Measurements from ENCODE around the gene ADAMTSL1. TPM values are rescaled to one million over a fixed set of nuclear protein-coding genes. Genes with fewer than 3 reads are reported as not detected.

ADAMTSL1 gene
- total RNA-seq, 2 donors from 2014 or later: not detected

- Mint-ChIP-seq H3K27me3 (no peaks in the 10 kb centered on the region), H3K9me3 (no peaks in the 10 kb centered on the region), H3K27ac (no peak overlapping the region), H3K4me3 (no peak overlapping the region), H3K36me3 (ENCODE audit: low read depth) (no peaks in the 10 kb centered on the region), H3K4me1 (no peaks in the 10 kb centered on the region)
- no peak for ATAC-seq (replicated peaks)
Observed at GRCh38 chr9:18847576-18848275, 373.8 kb downstream of the ADAMTSL1 start.

- ATAC-seq (replicated peaks): no peak
- Mint-ChIP-seq H3K27ac (no peak overlapping the region), H3K9me3 (no peaks in the 10 kb centered on the region), H3K27me3 (no peaks in the 10 kb centered on the region), H3K4me3 (no peak overlapping the region), H3K4me1 (no peaks in the 10 kb centered on the region), H3K36me3 (ENCODE audit: low read depth) (no peaks in the 10 kb centered on the region)
Observed at GRCh38 chr9:18848657-18849056, 374.7 kb downstream of the ADAMTSL1 start.

GRCh38 chr9:18849270-18849669 is 375.3 kb downstream of the ADAMTSL1 start:
- Mint-ChIP-seq H3K27ac (no peak overlapping the region), H3K27me3 (no peaks in the 10 kb centered on the region), H3K36me3 (ENCODE audit: low read depth) (no peaks in the 10 kb centered on the region), H3K4me3 (no peak overlapping the region), H3K4me1 (no peaks in the 10 kb centered on the region), H3K9me3 (no peaks in the 10 kb centered on the region)
- ATAC-seq (replicated peaks): no peak

- H3K4me1 Mint-ChIP-seq: no peaks in the 10 kb centered on the region
- no peaks in the 10 kb centered on the region for H3K27me3 Mint-ChIP-seq
- no peaks in the 10 kb centered on the region for H3K9me3 Mint-ChIP-seq
- no peak for ATAC-seq (replicated peaks)
- no peak overlapping the region for H3K27ac Mint-ChIP-seq
- no peak overlapping the region for H3K4me3 Mint-ChIP-seq
- no peaks in the 10 kb centered on the region for H3K36me3 Mint-ChIP-seq (ENCODE audit: low read depth)
Observed at GRCh38 chr9:18849890-18850677, 376.1 kb downstream of the ADAMTSL1 start.

GRCh38 chr9:18851069-18851795 is 377.3 kb downstream of the ADAMTSL1 start:
- no peak for ATAC-seq (replicated peaks)
- no peak overlapping the region for H3K4me3 Mint-ChIP-seq
- H3K27me3 Mint-ChIP-seq: no peaks in the 10 kb centered on the region
- no peaks in the 10 kb centered on the region for H3K36me3 Mint-ChIP-seq (ENCODE audit: low read depth)
- no peaks in the 10 kb centered on the region for H3K4me1 Mint-ChIP-seq
- H3K27ac Mint-ChIP-seq: no peak overlapping the region
- no peaks in the 10 kb centered on the region for H3K9me3 Mint-ChIP-seq

GRCh38 chr9:18855656-18856055 is 381.7 kb downstream of the ADAMTSL1 start:
- no peaks in the 10 kb centered on the region for H3K36me3 Mint-ChIP-seq (ENCODE audit: low read depth)
- no peak for ATAC-seq (replicated peaks)
- H3K4me1 Mint-ChIP-seq: no peaks in the 10 kb centered on the region
- H3K4me3 Mint-ChIP-seq: no peak overlapping the region
- no peak overlapping the region for H3K27ac Mint-ChIP-seq
- H3K27me3 Mint-ChIP-seq: peaks cover 17% of the 10 kb centered on the region
- no peaks in the 10 kb centered on the region for H3K9me3 Mint-ChIP-seq

- Mint-ChIP-seq H3K4me3 (no peak overlapping the region), H3K4me1 (no peaks in the 10 kb centered on the region), H3K9me3 (no peaks in the 10 kb centered on the region), H3K27ac (no peak overlapping the region), H3K36me3 (ENCODE audit: low read depth) (no peaks in the 10 kb centered on the region), H3K27me3 (peaks cover 19% of the 10 kb centered on the region)
- ATAC-seq (replicated peaks): no peak
Observed at GRCh38 chr9:18857334-18857733, 383.4 kb downstream of the ADAMTSL1 start.

GRCh38 chr9:18857769-18858168 is 383.8 kb downstream of the ADAMTSL1 start:
- Mint-ChIP-seq H3K27ac (no peak overlapping the region), H3K36me3 (ENCODE audit: low read depth) (no peaks in the 10 kb centered on the region), H3K4me1 (no peaks in the 10 kb centered on the region), H3K9me3 (no peaks in the 10 kb centered on the region), H3K4me3 (no peak overlapping the region), H3K27me3 (peaks cover 19% of the 10 kb centered on the region)
- no peak for ATAC-seq (replicated peaks)

GRCh38 chr9:18861609-18862544 is 387.9 kb downstream of the ADAMTSL1 start:
- ATAC-seq (replicated peaks): no peak
- H3K27me3 Mint-ChIP-seq: peaks cover 22% of the 10 kb centered on the region
- no peak overlapping the region for H3K27ac Mint-ChIP-seq
- H3K4me3 Mint-ChIP-seq: no peak overlapping the region
- no peaks in the 10 kb centered on the region for H3K9me3 Mint-ChIP-seq
- H3K36me3 Mint-ChIP-seq (ENCODE audit: low read depth): no peaks in the 10 kb centered on the region
- no peaks in the 10 kb centered on the region for H3K4me1 Mint-ChIP-seq

- H3K27ac Mint-ChIP-seq: no peak overlapping the region
Observed at GRCh38 chr9:18863791-18864190, 389.8 kb downstream of the ADAMTSL1 start.

GRCh38 chr9:18864516-18864915 is 390.6 kb downstream of the ADAMTSL1 start:
- no peak overlapping the region for H3K27ac Mint-ChIP-seq
- ATAC-seq (replicated peaks): no peak
- H3K4me1 Mint-ChIP-seq: no peaks in the 10 kb centered on the region
- H3K27me3 Mint-ChIP-seq: peaks cover 6% of the 10 kb centered on the region
- H3K36me3 Mint-ChIP-seq (ENCODE audit: low read depth): no peaks in the 10 kb centered on the region
- H3K9me3 Mint-ChIP-seq: peaks cover 6% of the 10 kb centered on the region
- no peak overlapping the region for H3K4me3 Mint-ChIP-seq

More at GRCh38 chr9:18863791-18864190, 389.8 kb downstream of the ADAMTSL1 start:
- ATAC-seq (replicated peaks): no peak
- no peak overlapping the region for H3K4me3 Mint-ChIP-seq
- no peaks in the 10 kb centered on the region for H3K4me1 Mint-ChIP-seq
- peaks cover 6% of the 10 kb centered on the region for H3K27me3 Mint-ChIP-seq
- H3K9me3 Mint-ChIP-seq: peaks cover 2% of the 10 kb centered on the region
- H3K36me3 Mint-ChIP-seq (ENCODE audit: low read depth): no peaks in the 10 kb centered on the region

GRCh38 chr9:18865542-18865941 is 391.6 kb downstream of the ADAMTSL1 start:
- ATAC-seq (replicated peaks): no peak
- no peak overlapping the region for H3K4me3 Mint-ChIP-seq
- H3K27me3 Mint-ChIP-seq: peaks cover 6% of the 10 kb centered on the region
- H3K36me3 Mint-ChIP-seq (ENCODE audit: low read depth): no peaks in the 10 kb centered on the region
- H3K27ac Mint-ChIP-seq: no peak overlapping the region
- no peaks in the 10 kb centered on the region for H3K4me1 Mint-ChIP-seq
- peaks cover 11% of the 10 kb centered on the region for H3K9me3 Mint-ChIP-seq

GRCh38 chr9:18866121-18866831 is 392.3 kb downstream of the ADAMTSL1 start:
- no peaks in the 10 kb centered on the region for H3K36me3 Mint-ChIP-seq (ENCODE audit: low read depth)

More at GRCh38 chr9:18866121-18866831, 392.3 kb downstream of the ADAMTSL1 start:
- H3K27ac Mint-ChIP-seq: no peak overlapping the region
- peaks cover 3% of the 10 kb centered on the region for H3K27me3 Mint-ChIP-seq
- no peak overlapping the region for H3K4me3 Mint-ChIP-seq
- H3K4me1 Mint-ChIP-seq: no peaks in the 10 kb centered on the region
- no peak for ATAC-seq (replicated peaks)
- H3K9me3 Mint-ChIP-seq: peaks cover 15% of the 10 kb centered on the region
